HG02678 (cell line): ENCODE measurements around the gene S100B.
A peak's percentile ranks its signal among the peaks of the same experiment; 100 is the strongest.

ENCODE experiments used
- ATAC-seq: cut with Tn5 transposase; IDR thresholded peaks from one replicate; pipeline ENCODE4 v1.9.1; 2021; ENCODE audit warnings: mild to moderate bottlenecking, moderate library complexity; ENCODE audit not compliant: unreplicated experiment

S100B gene

DNA sequence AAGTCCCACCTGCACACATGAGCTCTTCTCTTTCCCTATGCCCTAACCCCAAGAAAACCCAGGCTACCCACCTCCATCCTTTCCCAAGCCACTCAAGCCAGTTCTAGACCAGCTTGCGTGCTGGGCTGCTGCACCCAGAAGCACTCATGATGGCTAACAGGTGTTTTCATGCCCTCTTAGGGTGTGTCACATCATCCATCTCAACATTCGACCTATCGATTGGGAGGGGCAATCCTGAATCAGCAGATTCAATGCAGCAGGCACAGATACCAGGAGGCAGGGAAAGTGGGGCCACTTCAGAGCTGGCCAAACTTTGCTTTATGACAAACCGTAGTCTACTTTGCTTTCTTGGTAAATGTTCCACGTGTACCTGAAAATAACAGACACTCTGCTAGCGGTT lies 24.0 kb upstream of the S100B start:
- no peak for ATAC-seq

GRCh38 chr21:46627726-46628125 lies 22.8 kb upstream of the S100B start:
- no peak for ATAC-seq

- no peak for ATAC-seq
Observed at GRCh38 chr21:46626975-46627501, 22.2 kb upstream of the S100B start.

GRCh38 chr21:46626536-46626935 lies 21.7 kb upstream of the S100B start:
- no peak for ATAC-seq

GRCh38 chr21:46625759-46626158 lies 20.9 kb upstream of the S100B start:
- ATAC-seq, result no peak

DNA sequence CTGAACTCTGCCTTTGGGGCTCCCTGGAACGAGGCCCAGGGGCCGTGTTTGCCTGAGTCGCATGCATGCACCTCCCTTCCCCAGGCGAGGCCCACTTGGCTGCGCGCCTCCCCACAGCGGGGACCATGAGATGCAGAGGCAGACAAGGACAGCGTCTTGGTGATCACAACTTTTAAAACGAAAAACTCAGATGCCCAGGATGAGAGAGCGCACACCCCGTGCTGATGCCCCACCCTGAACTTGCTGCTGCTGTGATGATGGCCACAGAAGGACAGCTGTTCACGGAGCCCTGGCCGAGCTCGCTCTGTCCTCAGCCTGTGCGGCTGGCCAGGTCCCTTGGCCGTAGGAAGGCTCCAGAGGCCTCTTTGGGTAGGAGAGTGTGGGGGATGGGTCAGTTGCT lies 19.2 kb upstream of the S100B start:
- ATAC-seq, result no peak

- ATAC-seq, result no peak
Observed at GRCh38 chr21:46622226-46622625, 17.3 kb upstream of the S100B start.

GRCh38 chr21:46621457-46622182 lies 16.7 kb upstream of the S100B start:
- ATAC-seq, result no peak

DNA sequence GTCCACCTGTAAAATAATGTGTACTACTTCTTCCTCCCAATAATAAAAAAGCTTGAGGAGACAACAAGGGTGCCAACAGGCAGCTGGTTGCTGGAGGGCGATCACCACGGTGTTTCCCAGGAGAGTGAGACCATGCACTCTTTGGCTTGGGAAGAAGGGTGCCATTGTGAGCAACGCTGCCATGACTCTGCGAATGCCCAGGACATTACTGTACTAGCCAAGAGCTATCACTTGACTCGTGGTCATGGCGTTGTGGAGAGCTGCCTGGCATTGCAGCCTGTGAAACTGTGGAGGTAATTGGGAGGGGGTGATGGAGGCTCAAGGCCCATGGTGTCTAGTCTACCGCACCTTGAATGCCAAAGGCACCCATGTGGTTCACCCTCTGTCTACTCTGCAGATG lies 16.0 kb upstream of the S100B start:
- ATAC-seq, result no peak

DNA sequence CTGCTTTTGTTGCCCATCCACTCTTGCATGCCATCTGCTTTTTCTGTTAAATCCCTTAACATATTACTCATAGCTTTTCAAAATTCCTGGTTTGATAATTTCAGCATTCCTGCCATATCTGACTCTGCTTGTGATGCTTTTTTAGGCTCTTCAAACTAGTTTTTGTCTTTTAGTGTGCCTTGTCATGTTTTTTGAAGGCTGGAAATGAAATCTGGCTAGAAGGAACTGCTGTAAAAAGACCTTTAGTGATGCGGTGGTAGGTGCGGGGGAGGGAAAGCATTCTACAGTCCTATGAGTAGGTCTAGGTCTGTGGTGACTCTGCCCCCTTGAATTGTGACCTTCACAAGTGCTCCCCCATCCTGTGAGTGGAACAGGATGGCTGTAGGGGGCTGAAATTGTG lies 15.0 kb upstream of the S100B start:
- ATAC-seq, result no peak

DNA sequence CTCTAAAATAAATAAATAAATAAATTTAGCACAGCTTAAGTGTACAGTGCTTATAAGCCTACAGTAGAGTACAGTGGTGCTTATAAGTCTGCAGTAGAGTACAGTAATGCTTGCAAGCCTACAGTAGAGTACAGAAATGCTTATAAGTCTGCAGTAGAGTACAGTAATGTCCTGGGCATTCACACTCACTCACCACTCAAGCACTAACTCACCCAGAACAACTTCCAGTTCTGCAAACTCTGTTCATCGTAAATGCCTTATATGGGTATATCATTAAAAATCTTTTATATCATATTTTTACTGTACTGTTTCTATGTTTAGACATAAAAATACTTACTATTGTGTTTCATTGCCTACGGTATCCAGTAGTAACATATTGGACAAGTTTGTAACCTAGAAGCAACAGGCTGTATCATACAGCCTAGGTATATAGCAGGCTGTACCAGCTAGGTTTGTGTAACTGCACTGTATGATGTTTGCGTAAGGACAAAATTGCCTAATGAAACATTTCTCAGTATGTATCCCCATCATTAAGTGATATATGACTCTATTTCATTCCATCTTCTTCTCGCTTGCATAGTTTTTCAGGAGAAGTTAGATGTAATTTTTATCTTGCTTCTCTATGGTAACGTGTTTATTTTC lies 14.0 kb upstream of the S100B start:
- ATAC-seq, result no peak

- no peak for ATAC-seq
Observed at GRCh38 chr21:46617267-46618051, 12.6 kb upstream of the S100B start.

DNA sequence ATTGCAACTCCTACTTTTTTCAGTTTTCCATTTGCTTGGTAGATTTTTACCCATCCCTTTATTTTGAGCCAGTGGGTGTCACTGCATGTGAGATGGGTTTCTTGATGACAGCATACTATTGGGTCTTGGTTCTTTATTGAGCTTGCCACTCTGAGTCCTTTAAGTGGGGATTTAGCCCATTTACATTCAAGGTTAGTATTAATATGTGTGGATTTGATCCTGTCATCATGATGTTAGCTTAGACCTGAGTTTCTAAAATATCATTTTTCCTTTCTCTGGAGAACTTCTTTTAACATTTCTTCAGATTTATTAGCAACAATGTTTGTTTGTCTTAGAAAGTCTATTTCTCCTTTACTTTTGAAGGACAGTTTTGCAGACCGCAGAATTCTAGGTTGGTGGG lies 11.8 kb upstream of the S100B start:
- no peak for ATAC-seq

- ATAC-seq, result no peak
Observed at GRCh38 chr21:46616050-46616449, 11.2 kb upstream of the S100B start.

DNA sequence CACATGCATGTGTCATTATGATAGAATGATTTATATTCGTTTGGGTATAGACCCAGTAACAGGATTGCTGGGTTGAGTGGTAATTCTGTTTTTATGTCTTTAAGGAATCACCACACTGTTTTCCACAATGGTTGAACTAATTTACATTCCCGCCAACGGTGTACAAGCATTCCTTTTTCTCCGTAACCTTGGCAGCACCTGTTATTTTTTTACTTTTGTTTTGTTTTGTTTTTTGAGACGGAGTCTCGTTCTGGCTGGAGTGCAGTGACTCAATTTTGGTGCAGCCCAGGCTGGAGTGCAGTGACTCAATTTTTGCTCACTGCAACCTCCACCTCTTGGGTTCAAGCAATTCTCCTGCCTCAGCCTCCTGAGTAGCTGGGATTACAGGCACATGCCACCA lies 8.5 kb upstream of the S100B start:
- no peak for ATAC-seq

DNA sequence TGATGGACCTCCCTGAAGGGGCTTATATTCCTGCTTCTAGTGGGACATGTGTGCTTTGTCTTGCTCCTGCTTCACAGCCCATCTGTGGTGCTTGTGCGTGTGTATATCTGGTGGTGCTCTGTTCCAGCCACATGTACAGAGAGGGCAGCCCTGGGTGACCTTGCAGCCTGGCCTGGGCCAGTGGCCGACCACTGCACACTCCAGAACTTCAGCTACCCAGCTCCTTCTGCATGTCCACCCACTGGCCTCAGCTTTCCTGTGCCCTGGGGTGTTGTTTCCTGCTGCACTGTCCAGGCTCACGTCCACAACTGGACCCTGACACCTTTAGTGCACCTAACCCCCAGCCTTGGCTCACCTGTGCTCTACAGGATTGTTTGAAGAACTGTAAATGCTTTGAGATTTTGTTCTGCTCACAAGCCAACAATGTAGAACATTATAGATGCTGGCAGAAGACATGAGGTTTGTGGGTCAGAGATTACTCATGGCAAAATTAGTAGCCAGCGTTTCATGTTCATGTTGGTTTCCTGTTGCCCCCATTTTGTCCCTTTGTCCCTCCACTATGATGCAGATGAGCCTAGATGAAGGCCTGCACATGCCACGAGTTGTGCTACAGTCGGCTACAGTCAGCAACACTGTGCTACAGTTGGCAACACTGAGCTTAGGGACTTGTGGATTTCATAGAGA lies 5.3 kb upstream of the S100B start:
- no peak for ATAC-seq

- no peak for ATAC-seq
Observed at GRCh38 chr21:46608672-46609111, 3.8 kb upstream of the S100B start.

- no peak for ATAC-seq
Observed at GRCh38 chr21:46607636-46608035, 2.8 kb upstream of the S100B start.

- ATAC-seq, result no peak
Observed at GRCh38 chr21:46606427-46606813, 1.5 kb upstream of the S100B start.

DNA sequence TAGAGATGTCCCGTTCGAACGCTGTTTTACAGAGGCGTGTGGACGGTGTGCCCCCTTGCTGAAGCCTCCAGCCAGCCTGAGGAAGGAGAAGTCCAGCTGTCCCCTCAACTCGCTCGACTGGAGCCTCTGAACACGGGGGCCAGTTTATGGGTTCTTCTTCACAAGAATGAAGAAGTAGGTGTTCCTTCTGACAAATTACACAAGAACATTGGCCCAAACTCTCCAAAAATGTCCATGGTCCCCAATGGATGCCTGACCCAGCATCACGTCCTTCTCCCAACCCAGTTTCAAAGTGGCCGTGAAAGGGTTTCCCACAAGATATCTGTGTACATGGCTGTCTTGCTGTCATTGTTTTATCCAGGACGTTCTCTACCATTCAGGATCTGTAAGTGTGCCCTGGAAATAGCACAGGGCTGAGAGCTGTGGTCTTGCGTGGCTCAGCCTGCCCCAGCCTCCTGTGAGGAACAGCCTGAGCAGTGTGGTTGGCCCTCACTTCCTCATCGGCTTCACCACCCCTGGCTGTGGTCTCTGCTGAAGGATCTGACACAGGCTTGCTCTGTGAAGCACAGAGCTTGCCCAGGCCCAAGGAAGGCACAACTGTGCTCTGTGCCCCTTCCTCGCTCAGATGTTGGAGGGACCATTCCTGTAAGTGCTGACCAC lies 1.0 kb upstream of the S100B start:
- ATAC-seq, result peak; percentile 69
